OCI-LY1 (cell line): ENCODE data around the gene PAPSS2.

ENCODE experiments used
- H2AFZ ChIP-seq: fragments of 200-600 bp; sonication (generic), shearing (Covaris generic); 2 replicates; pipeline ENCODE4 v1.6.0; 2014; ENCODE audit warnings: antibody characterized with exemption, mild to moderate bottlenecking, low read length
- H3F3A ChIP-seq: fragments of 200-600 bp; sonication (generic), shearing (Covaris generic); 2 replicates; pipeline ENCODE4 v1.6.0; 2014; ENCODE audit warnings: mild to moderate bottlenecking, antibody characterized with exemption, low read length, moderate library complexity; ENCODE audit not compliant: insufficient read depth
- H3K27ac ChIP-seq: fragments of 200-600 bp; sonication (generic); 2 replicates; pipeline ENCODE4 v1.5.1; 2014; ENCODE audit warnings: low read length, mixed run types, mild to moderate bottlenecking, low read depth; ENCODE audit not compliant: poor library complexity, severe bottlenecking
- H3K27me3 ChIP-seq: fragments of 200-600 bp; sonication (generic); 2 replicates; pipeline ENCODE4 v1.6.0; 2014; ENCODE audit warnings: antibody characterized with exemption, mild to moderate bottlenecking, low read length, moderate library complexity; ENCODE audit not compliant: insufficient read depth
- H3K36me3 ChIP-seq: fragments of 200-600 bp; sonication (generic); 2 replicates; pipeline ENCODE4 v1.6.1; 2014; ENCODE audit warnings: mild to moderate bottlenecking, antibody characterized with exemption, low read length, moderate library complexity, mixed read lengths; ENCODE audit not compliant: insufficient read depth
- H3K4me1 ChIP-seq: fragments of 200-600 bp; sonication (generic); 2 replicates; pipeline ENCODE4 v1.5.1; 2014; ENCODE audit warnings: mild to moderate bottlenecking, low read length, moderate library complexity; ENCODE audit not compliant: insufficient read depth, severe bottlenecking
- H3K4me2 ChIP-seq: fragments of 200-600 bp; sonication (generic), shearing (Covaris generic); 2 replicates; pipeline ENCODE4 v1.6.1; 2014; ENCODE audit warnings: low read length
- H3K4me3 ChIP-seq: fragments of 200-600 bp; sonication (generic); 2 replicates; pipeline ENCODE4 v1.5.1; 2014; ENCODE audit warnings: low read length, low read depth, mild to moderate bottlenecking, mixed read lengths; ENCODE audit not compliant: poor library complexity, severe bottlenecking
- H3K79me2 ChIP-seq: fragments of 200-600 bp; shearing (Covaris generic); 2 replicates; pipeline ENCODE4 v1.6.1; 2016; ENCODE audit warnings: mixed run types, low read length, mixed read lengths; ENCODE audit not compliant: insufficient read depth
- H3K9ac ChIP-seq: fragments of 200-600 bp; sonication (generic), shearing (Covaris generic); 2 replicates; pipeline ENCODE4 v1.6.1; 2014; ENCODE audit warnings: mild to moderate bottlenecking, low read length, mixed read lengths
- H3K9me2 ChIP-seq: fragments of 200-600 bp; sonication (generic), shearing (Covaris generic); 2 replicates; pipeline ENCODE4 v1.6.1; 2014; ENCODE audit warnings: low read depth, mild to moderate bottlenecking, low read length, mixed read lengths
- H3K9me3 ChIP-seq: fragments of 200-600 bp; shearing (Covaris generic); 2 replicates; pipeline ENCODE4 v1.6.1; 2014; ENCODE audit warnings: low read length, mixed read lengths
- H4K20me1 ChIP-seq: fragments of 200-600 bp; sonication (generic), shearing (Covaris generic); 2 replicates; pipeline ENCODE4 v1.6.0; 2016; ENCODE audit warnings: mild to moderate bottlenecking, low read length; ENCODE audit not compliant: insufficient read depth
- EZH2 ChIP-seq: fragments of 200-600 bp; sonication (generic), shearing (Covaris generic); IDR thresholded peaks from 2 replicates; pipeline ENCODE4 v1.8.0; 2017; ENCODE audit warnings: borderline replicate concordance, mixed run types, mild to moderate bottlenecking, antibody characterized with exemption, low read length, moderate library complexity, mixed read lengths
- TF ChIP-seq, protein P1 (sequence below): fragments of 200-600 bp; sonication (generic), shearing (Covaris generic); IDR thresholded peaks from 2 replicates; pipeline ENCODE4 v1.5.1; 2017; ENCODE audit warnings: mild to moderate bottlenecking, antibody characterized with exemption, low read length, moderate library complexity, mixed read lengths

The PAPSS2 gene

GRCh38 chr10:87664276-87664701, 4.6 kb downstream of the PAPSS2 start:
- H3K9me3 ChIP-seq, result no peaks in the 10 kb centered on the region
- no peak overlapping the region for H2AFZ ChIP-seq
- no peaks in the 10 kb centered on the region for H3K27me3 ChIP-seq
- H3K4me2 ChIP-seq, result no peak overlapping the region
- H3F3A ChIP-seq, result no peaks in the 10 kb centered on the region
- TF ChIP-seq, protein P1, sequence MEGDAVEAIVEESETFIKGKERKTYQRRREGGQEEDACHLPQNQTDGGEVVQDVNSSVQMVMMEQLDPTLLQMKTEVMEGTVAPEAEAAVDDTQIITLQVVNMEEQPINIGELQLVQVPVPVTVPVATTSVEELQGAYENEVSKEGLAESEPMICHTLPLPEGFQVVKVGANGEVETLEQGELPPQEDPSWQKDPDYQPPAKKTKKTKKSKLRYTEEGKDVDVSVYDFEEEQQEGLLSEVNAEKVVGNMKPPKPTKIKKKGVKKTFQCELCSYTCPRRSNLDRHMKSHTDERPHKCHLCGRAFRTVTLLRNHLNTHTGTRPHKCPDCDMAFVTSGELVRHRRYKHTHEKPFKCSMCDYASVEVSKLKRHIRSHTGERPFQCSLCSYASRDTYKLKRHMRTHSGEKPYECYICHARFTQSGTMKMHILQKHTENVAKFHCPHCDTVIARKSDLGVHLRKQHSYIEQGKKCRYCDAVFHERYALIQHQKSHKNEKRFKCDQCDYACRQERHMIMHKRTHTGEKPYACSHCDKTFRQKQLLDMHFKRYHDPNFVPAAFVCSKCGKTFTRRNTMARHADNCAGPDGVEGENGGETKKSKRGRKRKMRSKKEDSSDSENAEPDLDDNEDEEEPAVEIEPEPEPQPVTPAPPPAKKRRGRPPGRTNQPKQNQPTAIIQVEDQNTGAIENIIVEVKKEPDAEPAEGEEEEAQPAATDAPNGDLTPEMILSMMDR, result no peak
- no peaks in the 10 kb centered on the region; the same call in 1 of the 2 replicates for H3K36me3 ChIP-seq
- no peaks in the 10 kb centered on the region for H3K79me2 ChIP-seq
- no peaks in the 10 kb centered on the region for H3K9me2 ChIP-seq
- H3K9ac ChIP-seq, result no peak overlapping the region
- H4K20me1 ChIP-seq, result no peaks in the 10 kb centered on the region
- H3K4me3 ChIP-seq, result no peak overlapping the region
- H3K27ac ChIP-seq, result no peak overlapping the region
- H3K4me1 ChIP-seq, result peaks cover 9% of the 10 kb centered on the region

DNA sequence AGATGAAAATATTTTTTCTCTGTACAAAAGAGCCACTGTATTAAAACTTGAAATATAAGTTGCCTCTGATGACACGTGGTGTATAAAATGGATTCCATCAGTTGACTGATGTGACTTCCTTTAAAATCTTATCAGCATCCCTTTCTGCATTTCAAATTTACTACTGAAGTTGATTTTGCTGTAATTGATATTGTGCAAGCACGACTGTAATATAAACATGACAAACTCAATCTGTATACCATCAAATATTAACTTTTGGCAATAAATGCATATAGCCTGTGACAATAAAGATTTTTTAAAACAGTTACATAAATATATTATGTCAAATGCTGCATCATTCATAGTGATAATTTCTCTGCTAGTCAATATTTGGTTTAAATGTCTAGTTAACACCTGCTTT, 7.8 kb downstream of the PAPSS2 start:
- no peaks in the 10 kb centered on the region for H3F3A ChIP-seq
- no peak overlapping the region for H3K27ac ChIP-seq
- no peaks in the 10 kb centered on the region for H3K27me3 ChIP-seq
- H4K20me1 ChIP-seq, result no peaks in the 10 kb centered on the region
- no peaks in the 10 kb centered on the region; the same call in 1 of the 2 replicates for H3K36me3 ChIP-seq
- no peaks in the 10 kb centered on the region for H3K79me2 ChIP-seq
- no peak overlapping the region for H3K9ac ChIP-seq
- H3K4me1 ChIP-seq, result no peaks in the 10 kb centered on the region
- no peak overlapping the region for H3K4me3 ChIP-seq
- H3K9me2 ChIP-seq, result no peaks in the 10 kb centered on the region
- H2AFZ ChIP-seq, result no peak overlapping the region
- H3K4me2 ChIP-seq, result no peak overlapping the region
- no peaks in the 10 kb centered on the region for H3K9me3 ChIP-seq
- TF ChIP-seq EZH2, result no peak
- TF ChIP-seq, protein P1, result no peak

DNA sequence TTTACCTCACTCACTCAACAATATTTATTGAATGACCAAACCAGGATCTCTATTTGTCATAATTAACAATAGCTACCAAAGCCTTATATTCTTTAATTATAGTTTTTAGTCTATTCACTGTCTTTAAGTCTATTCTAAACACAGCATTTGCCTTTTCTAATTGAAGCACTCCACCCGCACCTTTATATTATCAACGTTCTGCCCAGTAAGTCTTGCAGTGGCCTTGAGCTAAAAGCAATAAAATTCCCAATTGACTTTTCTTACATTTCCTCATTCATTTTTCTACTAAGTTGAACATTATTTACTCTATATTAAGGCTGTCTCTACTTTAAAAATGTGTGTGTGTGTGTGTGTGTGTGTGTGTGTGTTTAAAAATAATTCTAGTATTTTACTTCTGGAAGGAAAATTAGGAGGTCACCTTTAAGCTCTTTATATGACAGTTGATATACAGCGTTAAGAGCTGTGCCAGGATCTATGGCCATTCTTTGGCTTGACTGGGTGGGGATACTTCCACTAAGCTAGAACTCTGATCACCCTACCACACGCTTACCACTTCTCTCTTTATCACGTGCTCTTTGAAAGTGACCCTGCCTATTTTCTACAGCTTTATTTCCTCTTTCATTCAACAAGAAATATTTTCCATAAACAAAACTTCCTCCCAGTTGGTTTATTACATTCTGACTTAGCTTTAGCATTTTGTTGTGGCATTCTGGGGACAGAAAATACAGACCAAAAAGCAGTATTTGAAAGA, 8.8 kb downstream of the PAPSS2 start:
- Histone ChIP-seq H3K27ac (no peak overlapping the region), H3K4me1 (no peaks in the 10 kb centered on the region), H3K9ac (no peak overlapping the region), H3F3A (no peaks in the 10 kb centered on the region), H3K4me3 (no peak overlapping the region), H4K20me1 (no peaks in the 10 kb centered on the region), H3K27me3 (no peaks in the 10 kb centered on the region), H2AFZ (no peak overlapping the region), H3K9me3 (no peaks in the 10 kb centered on the region), H3K4me2 (no peak overlapping the region), H3K9me2 (no peaks in the 10 kb centered on the region), H3K36me3 (no peaks in the 10 kb centered on the region; the same call in 1 of the 2 replicates), H3K79me2 (no peaks in the 10 kb centered on the region)
- TF ChIP-seq, protein P1, result no peak
- TF ChIP-seq EZH2, result no peak
